ENCODE measurements around the gene KATNBL1.

Gene KATNBL1

DNA sequence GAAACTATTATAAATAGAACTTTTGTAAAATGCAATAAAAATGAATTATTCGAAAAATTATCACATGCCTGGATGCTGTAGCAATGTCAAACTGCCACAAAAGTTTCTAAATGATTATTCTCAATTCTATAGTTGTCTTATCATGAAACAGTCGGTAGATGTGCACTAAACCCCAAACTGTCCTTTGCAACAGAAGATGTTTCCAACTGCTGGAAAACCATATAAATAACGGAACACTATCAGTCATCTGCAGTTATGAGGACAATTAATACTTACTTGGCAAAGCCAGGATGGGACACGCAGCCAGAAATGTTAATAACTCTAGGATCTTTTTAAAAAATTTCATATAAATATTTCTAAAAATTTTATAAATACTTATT, 32.4 kb upstream of the KATNBL1 start:
- no peak overlapping the region for H3K27ac ChIP-seq
- TF ChIP-seq, protein P1, sequence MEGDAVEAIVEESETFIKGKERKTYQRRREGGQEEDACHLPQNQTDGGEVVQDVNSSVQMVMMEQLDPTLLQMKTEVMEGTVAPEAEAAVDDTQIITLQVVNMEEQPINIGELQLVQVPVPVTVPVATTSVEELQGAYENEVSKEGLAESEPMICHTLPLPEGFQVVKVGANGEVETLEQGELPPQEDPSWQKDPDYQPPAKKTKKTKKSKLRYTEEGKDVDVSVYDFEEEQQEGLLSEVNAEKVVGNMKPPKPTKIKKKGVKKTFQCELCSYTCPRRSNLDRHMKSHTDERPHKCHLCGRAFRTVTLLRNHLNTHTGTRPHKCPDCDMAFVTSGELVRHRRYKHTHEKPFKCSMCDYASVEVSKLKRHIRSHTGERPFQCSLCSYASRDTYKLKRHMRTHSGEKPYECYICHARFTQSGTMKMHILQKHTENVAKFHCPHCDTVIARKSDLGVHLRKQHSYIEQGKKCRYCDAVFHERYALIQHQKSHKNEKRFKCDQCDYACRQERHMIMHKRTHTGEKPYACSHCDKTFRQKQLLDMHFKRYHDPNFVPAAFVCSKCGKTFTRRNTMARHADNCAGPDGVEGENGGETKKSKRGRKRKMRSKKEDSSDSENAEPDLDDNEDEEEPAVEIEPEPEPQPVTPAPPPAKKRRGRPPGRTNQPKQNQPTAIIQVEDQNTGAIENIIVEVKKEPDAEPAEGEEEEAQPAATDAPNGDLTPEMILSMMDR (conservative IDR thresholded peaks at IDR 0.05) = no peak

DNA sequence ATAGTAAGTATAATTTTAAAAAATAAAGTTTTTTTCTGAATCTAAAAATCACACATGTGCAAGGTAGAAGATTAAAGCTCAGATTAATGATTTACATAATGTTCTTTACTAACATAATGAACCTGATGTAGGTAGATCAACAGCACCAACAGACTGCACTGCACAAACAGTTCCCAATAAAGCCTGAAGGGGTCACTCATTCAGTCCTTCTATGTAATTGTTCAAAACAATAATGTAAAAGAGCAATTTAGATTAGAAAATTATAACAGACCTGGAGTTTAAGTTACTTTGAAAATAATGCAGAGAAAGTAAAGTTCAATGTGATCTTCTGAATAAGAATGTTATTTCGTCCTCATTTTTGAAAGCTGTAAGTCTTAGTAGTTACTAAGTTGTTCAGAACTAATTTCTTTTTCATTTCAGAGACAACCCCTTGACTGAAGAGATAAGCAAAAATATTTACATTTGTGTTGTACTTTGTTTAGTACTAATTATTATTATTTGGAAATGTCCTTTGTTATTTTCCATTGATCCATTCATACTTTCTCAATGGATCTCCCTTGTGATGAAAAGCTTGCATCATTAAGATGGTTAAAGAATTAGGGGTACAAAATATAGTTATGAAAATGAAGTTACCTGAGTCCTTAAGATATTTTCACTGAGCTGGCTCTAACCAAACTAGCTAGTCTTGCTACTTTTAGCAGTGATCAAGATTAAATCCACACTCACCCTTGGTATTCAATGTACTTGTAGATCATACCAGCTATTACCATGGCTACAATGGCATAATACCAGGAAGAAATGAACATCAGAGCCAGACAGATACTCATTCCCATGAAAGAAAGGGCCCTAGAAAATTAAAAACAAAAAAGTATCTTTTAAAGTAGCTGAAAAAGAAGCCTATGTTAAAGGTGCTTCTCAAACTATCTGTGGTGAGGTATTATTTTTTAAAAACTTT, 31.8 kb upstream of the KATNBL1 start:
- TF ChIP-seq, protein P1 (conservative IDR thresholded peaks at IDR 0.05) = peak; percentile 88

DNA sequence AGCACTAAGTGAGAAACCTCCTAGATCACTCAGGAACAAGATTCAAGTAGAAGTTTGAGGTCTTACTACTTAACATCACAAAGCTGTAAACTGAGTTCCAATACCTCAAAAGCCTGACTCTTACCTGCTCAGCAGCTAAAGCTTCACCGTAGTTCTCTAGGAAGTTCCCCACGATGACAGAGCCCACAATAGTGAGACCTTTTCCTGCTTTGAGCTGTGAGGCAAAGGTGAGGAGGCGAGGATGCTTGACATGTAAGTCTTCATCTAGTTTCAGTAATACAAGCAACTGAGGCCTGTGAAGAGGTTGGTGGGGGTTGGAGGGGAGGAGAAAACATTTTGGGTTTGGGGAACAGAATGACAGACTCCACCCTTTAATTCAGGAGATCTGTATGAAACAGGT, 30.6 kb upstream of the KATNBL1 start:
- H3K27ac ChIP-seq = no peak overlapping the region
- TF ChIP-seq, protein P1 (conservative IDR thresholded peaks at IDR 0.05) = no peak

More for the DNA sequence above, 31.8 kb upstream of the KATNBL1 start:
- no peak overlapping the region for H3K27ac ChIP-seq

DNA sequence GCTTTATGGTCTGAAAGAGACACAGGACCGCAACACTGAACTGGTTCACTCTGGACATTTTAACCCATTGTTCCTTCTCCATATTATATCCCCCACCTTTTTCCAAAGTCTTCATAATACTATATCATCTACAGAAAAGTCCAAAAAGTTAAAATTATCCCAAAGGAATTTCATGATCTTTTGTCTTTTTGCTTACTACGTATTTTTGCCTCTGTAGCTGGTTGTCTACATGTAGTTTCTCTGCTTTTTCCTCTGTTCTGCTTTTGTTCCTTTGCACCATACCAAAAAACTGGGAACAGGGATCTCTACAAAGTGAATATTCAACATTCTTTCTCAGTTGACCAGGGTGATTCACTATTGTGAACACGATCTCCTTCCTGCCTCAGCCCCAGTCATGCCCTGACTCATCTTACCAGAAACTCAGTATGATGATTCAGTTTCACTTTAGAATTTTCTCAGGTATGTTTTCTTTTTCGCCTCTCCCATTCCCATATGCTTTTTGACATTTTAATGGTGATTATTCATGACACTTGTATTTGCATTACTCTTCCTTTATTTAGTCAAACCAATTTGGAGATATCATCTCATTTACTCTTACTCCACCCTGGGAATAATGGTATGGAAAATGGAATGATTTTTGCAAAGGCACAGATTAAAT, 29.4 kb upstream of the KATNBL1 start:
- H3K27ac ChIP-seq = no peak overlapping the region
- TF ChIP-seq, protein P1 (conservative IDR thresholded peaks at IDR 0.05) = no peak

DNA sequence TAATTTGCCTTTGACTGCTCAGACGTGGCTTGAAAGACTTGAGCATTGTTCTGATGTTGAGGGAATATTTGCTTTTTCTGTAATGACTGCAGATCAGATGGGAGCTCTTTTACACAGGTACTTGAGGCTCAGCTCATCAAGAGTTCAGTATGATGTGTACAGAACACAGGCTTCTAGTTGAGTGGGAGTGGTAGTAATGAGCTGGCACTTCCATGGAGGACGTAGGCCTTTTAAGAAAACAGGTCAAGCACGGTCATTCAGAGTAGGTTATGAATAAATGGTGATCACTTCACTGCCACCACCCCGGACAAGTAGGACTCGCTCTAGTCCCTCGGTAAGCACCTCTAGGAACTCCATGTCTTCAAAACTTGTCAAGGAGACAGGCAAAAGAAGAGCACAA, 23.7 kb upstream of the KATNBL1 start:
- TF ChIP-seq, protein P1 (conservative IDR thresholded peaks at IDR 0.05) = no peak

DNA sequence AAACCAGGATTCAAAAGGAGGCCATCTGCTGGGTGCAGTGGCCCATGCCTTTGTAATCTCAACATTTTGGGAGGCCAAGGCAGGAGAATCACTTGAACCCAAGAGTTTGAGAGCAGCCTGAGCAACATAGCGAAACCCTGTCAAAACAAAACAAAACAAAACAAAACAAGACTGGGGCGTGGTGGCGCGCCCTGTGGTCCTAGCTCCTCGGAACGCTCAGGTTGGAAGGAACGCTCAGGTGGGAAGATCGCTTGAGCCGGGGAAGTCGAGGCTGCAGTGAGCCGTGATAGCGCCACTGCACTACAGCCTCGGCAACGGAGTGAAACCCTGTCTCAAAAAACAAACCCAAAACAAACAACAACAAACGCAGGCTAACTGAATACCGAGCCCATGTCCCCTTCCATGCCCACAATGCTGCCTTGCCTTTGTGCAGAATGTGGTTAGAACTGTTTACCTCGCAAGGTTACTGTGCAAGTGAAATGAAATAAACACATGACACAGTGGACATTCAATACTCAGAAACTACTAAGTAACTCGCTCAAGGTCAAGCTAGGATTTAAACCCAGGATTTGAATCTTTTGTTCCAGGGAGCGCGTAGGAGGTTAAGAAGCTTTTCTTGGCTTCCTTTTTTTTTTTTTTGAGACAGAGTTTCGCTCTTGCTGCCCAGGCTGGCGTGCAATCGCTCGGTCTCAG, 14.2 kb upstream of the KATNBL1 start:
- TF ChIP-seq, protein P1 (conservative IDR thresholded peaks at IDR 0.05) = no peak
- peak overlapping the region; percentile 91 for H3K27ac ChIP-seq

More for the DNA sequence above, 23.7 kb upstream of the KATNBL1 start:
- H3K27ac ChIP-seq = no peak overlapping the region
